IPS-18c (cell line): Measurements from ENCODE around the gene WDR6.
"Not testable (repeated sequence)": the region's sequence is repeated elsewhere in the genome, so short reads cannot be mapped to it uniquely, and the experiment has no call there.

Experiments
- H3K4me3 ChIP-seq: 2 replicates; pipeline ENCODE4 v1.7.0; 2013; ENCODE audit warnings: low read depth, mild to moderate bottlenecking, low read length, moderate library complexity; ENCODE audit not compliant: insufficient read depth
- H3K9me3 ChIP-seq: one replicate; pipeline ENCODE4 v1.6.1; 2013; ENCODE audit warnings: mild to moderate bottlenecking, low read length, moderate library complexity; ENCODE audit not compliant: control insufficient read depth, insufficient read depth

The WDR6 gene

DNA sequence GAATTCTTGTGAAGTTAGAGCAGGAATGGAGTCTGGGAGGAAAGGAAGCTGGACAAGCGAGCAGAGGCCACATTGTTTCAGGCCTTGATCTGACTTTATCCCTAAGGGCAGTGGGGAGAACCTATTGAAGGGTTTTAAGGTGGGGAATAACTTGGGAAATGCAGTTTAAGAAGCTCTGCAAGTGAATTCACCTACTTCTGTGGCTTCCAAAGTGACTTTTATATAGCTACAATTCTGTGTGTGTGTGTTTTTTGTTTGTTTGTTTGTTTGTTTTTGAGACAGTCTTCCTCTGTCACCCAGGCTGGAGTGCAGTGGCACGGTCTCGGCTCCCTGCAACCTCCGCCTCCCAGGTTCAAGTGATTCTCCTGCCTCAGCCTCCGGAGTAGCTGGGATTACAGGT is 1.4 kb downstream of the WDR6 start:
- H3K4me3 ChIP-seq, result peak overlapping the region; percentile 42
- not testable (repeated sequence) for H3K9me3 ChIP-seq

DNA sequence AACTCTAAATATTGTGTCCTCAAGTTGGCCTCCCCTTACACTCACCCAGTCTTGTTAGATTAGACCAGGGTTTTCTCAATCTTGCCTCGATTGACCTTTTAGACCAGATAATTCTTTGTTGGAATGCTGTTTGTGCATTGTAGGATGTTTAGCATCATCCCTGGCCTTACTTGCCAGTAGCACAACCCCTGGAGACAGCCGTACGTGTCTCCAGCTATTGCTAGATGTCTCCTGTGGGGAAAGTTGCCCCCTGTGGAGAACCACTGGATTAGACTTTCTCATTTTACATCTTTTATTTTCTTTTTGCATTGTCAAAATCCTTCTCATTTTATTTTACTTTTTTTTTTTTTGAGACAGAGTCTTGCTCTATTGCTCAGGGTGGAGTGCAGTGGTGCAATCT is 2.2 kb downstream of the WDR6 start:
- no peak overlapping the region for H3K4me3 ChIP-seq
- no peaks in the 10 kb centered on the region for H3K9me3 ChIP-seq

DNA sequence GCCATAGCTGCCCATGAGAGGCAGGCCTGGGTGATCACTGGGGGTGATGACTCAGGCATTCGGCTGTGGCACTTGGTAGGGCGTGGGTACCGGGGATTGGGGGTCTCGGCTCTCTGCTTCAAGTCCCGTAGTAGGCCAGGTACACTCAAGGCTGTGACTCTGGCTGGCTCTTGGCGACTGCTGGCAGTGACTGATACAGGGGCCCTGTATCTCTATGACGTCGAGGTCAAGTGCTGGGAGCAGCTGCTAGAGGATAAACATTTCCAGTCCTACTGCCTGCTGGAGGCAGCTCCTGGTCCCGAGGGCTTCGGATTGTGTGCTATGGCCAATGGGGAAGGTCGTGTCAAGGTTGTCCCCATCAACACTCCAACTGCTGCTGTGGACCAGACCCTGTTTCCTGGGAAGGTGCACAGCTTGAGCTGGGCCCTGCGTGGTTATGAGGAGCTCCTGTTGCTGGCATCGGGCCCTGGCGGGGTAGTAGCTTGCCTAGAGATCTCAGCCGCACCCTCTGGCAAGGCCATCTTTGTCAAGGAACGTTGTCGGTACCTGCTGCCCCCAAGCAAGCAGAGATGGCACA is 5.3 kb downstream of the WDR6 start:
- H3K9me3 ChIP-seq, result no peaks in the 10 kb centered on the region
- no peak overlapping the region for H3K4me3 ChIP-seq

DNA sequence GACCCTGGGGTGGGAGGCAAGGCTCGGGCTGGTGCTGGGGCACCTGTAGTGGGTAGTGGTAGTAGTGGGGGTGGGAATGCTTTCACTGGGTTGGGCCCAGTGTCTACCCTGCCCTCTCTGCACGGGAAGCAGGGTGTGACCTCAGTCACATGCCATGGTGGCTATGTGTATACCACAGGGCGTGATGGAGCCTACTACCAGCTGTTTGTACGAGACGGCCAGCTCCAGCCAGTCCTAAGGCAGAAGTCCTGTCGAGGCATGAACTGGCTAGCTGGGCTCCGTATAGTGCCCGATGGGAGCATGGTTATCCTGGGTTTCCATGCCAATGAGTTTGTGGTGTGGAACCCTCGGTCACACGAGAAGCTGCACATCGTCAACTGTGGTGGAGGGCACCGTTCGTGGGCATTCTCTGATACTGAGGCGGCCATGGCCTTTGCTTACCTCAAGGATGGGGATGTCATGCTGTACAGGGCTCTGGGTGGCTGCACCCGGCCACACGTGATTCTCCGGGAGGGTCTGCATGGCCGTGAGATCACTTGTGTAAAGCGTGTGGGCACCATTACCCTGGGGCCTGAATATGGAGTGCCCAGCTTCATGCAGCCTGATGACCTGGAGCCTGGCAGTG is 6.0 kb downstream of the WDR6 start:
- Histone ChIP-seq H3K4me3 (no peak overlapping the region), H3K9me3 (no peaks in the 10 kb centered on the region)

DNA sequence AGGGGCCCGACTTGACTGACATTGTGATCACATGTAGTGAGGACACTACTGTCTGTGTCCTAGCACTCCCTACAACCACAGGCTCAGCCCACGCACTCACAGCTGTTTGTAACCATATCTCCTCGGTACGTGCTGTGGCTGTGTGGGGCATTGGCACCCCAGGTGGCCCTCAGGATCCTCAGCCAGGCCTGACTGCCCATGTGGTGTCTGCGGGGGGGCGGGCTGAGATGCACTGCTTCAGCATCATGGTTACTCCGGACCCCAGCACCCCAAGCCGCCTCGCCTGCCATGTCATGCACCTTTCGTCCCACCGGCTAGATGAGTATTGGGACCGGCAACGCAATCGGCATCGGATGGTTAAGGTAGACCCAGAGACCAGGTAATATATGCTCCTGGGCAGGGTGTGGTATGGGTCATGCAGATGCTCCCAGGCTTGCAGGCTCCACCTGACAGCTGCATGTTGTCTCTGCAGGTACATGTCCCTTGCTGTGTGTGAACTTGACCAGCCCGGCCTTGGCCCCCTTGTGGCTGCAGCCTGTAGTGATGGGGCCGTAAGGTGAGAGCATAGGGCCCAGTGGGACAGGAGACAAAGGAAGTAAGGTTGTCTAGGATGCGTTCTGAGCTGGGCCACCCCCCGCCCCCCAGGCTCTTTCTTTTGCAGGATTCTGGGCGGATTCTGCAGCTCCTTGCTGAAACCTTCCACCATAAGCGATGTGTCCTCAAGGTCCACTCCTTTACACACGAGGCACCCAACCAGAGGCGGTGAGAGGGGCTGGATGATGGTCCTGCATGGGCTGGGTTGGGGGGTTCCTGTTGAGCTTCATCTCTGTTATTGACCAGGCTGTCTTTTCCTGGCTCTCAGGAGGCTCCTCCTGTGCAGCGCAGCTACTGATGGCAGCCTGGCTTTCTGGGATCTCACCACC is 6.8 kb downstream of the WDR6 start:
- Histone ChIP-seq H3K9me3 (no peaks in the 10 kb centered on the region), H3K4me3 (no peak overlapping the region)

DNA sequence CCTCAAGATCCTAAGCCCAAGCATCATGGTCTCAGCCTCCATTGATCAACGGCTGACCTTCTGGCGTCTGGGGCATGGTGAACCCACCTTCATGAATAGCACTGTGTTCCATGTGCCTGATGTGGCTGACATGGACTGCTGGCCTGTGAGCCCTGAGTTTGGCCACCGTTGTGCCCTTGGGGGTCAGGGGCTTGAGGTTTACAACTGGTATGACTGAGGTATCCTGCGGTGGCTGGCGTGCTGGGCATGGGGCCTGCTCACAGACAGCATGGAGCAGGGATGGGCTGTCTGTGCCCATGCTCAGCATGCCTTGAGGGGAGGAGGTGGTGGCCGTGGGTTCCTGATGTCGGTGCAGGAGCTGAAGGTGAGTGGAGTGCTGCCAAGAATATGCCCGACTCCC is 7.9 kb downstream of the WDR6 start:
- H3K4me3 ChIP-seq, result no peak overlapping the region
- H3K9me3 ChIP-seq, result no peaks in the 10 kb centered on the region

DNA sequence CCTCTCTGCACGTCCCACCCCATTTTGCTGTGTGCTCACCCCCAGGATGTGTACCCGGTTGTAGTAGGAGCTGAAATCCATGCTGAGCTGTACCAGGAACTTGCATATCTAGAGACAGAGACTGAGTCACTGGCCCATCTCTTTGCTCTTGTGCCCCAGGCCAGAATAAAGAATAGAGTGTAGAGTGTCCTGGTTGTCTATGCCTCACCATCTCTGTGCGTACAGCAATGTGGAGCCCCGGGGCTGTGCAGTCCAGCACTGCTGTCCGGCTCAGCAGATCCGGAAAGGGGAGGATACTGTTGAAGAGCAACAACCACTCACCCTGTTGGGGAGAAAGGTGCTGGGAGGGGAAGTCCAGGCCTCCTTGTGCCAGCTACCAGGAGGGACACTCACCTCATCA is 8.6 kb downstream of the WDR6 start:
- no peaks in the 10 kb centered on the region for H3K9me3 ChIP-seq
- no peak overlapping the region for H3K4me3 ChIP-seq

DNA sequence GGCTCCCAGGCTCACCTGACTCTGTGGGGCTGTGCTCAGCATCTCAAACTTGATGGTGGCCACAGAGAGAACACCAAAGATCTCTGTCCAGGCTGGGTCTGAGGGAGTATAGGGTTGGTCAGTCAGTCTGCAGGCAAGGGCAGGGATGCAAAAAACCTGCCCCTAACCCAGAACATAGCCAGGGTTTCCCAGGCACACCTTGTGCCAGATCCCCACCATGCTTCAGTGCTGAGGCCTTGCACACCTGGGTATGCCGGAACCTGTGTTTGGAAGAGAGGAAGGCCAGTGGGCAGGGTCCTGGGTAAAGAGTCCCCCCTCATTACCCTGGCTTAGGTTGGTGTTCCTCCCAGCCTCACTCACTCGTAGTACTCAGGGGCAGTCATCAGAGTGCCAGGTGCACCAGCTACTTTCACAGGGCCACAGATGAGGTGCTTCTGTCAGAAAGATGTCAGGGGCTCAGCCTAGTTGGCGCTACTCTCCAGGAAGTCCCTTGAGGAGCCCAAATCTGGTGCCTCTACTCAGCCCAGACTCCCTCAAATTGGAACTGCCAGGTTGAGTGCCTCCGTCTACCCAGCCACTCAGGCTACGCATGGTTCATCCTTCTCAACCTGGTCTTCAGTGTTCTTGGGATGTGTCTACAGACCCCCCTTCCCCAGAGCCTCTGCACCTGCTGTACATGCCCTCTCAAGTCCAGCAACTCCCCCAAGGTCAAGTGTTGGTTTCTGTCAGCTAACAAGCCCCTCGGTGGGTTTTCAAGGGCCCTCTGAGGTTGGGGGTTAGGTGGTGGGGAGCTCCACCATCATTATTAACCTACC is 9.4 kb downstream of the WDR6 start:
- Histone ChIP-seq H3K9me3 (no peaks in the 10 kb centered on the region), H3K4me3 (no peak overlapping the region)

DNA sequence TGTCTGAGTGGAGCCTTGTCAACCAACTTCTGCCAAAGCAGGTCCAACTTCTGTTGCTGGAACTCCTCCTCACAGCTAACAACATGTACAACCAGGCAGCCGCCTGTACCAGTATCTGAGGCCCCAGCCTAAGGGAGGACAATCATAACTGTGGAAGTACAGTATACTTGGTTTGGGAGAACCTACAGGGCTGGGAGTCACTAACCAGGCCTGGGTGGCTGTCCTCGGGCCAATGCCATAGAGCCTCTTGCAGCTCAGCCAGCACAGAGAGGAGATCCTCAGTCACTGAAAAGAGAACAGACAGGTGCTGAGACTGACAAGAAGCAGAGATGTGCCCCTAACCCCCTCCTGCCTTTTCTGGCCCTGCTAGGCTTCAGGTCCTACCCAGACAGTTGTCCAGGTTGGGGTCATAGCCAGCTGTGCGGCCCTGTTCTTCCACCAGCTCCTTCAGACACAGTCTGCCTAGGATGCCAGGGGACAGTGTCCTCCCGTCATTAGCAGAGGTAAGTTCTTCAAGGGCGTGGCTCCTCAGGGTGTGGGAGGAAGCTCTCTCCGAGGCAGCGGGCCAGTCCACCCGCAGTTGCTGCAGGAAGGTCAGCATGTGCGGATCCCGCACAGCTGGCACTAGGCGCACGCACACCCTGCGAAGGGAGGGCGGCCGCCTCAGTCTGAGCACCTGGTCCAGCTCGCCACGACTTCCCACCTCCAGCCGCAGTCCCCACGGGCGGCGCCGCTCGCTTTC is 10.2 kb downstream of the WDR6 start:
- Histone ChIP-seq H3K9me3 (no peaks in the 10 kb centered on the region), H3K4me3 (peak overlapping the region; percentile 91)

DNA sequence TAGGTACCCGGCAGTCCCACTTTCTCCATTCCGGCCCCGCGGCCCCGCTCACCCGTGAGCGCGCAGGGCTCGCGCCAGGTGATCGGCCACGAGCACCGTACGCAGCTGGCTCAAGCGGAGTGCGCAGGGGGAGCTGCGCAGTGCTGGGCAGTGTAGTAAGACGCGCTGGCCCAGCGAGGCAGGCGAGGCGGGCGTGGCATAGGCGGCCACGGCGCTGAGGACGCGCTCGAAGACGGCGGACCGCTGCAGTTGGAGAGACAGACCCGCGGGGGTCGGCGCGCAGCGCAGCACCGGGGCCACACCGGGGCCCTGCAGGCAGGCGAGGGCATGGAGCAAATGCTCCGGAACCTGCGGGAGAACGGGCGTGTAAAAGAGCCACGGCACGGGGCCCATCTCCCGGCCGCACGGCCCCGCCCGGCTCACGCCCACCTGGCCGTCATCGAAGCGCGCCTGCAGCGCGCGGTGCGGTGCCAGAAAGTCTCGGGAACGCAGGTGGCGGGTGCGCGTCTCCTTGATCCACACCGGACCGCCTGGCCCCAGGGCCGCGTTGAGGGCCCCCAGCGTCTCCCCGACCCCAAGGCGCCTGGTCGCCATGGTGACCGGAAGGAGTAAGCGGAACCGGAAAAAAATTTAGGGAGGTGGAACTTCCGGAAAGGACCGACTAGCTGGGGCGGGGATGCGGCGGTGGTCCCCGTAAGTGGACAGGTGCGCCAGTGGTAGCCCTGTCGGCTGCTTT is 10.9 kb downstream of the WDR6 start, which contains the start of gene DALRD3:
Gene DALRD3, minus strand, starts transcription at position 610 of the 736 bp plus-strand sequence. Its CDS starts 16 bp downstream, at position 594.
- peak within 1 kb of the TSS; percentile 91 for H3K4me3 ChIP-seq
- no peaks in the 10 kb centered on the region for H3K9me3 ChIP-seq

DNA sequence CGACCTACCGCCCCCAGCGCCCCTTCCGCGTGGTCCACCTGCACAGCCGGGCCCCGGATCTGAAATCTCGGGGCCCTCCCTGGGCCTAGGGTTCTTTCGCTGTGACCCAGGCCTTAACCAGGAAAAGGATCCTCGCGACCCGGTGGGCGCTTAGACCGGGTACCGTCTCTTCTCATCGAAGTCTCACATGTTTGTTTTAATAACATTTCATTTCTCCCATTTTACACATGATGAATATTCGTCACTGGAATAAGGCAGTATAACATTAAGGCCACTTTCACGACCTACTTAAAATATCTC is 11.5 kb downstream of the WDR6 start:
- Histone ChIP-seq H3K4me3 (peak overlapping the region; percentile 91), H3K9me3 (no peaks in the 10 kb centered on the region)

DNA sequence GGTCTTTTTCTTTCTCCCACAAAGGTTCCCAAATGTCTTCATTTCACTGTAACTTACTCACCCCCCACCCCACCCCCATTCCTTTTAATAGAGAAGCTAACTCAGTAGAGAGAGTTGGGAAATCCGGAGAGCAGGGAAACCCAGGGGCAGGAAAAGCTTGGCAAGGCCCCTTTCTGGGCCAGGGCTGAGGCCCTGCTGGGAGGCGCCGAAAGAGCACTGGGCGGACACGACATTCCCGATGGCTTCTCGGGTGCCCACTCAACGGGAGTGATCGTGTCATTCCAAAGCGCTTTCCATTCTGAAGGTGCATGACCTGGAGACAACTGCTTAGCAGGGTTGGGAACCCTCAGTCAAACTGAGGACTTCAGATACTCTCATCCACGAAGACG is 12.7 kb downstream of the WDR6 start:
- Histone ChIP-seq H3K9me3 (no peaks in the 10 kb centered on the region), H3K4me3 (peak overlapping the region; percentile 99)

DNA sequence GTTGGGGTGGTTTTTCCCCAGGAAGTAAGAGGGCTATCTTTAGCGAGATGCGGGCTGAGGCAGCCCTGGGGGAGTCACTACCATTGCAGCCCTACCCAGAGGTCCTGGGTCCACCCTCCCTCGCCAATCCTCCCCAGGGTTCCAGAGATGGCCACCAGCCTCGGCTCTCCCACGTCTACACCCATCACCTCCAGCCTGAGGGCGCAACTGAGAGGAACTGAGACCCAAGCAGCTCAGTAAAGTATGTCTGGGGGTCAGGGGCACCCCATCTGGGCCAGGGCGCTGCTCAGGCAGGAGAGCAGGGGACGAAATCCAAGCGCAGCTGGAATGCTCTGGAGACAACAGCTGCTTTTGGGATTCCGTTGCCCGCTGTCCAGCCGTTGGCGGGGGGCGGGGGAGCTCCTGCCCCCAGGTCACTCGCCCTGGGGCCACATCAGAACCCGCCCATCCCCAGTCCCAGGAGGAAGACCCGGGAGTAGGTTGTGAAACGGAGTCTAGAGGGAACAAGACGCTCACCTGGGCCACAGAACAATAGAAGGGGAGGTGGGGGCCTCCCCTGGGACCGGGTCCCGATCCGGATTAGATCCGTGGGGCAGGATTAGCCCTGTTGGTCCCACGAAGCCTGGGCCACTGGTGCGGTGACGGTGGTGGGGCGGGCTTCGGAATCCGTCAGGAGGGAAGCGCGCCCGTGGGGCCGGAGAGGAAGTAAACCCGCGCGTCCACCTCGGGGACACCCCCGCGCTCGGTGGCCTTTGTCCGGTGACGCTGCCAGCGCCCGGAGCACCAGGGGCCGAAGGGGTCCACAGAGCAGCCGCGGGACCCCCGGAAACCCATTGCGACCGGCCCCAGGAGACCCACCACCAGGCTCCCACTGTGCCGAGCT is 13.4 kb downstream of the WDR6 start:
- Histone ChIP-seq H3K9me3 (no peaks in the 10 kb centered on the region), H3K4me3 (peak overlapping the region; percentile 99)

DNA sequence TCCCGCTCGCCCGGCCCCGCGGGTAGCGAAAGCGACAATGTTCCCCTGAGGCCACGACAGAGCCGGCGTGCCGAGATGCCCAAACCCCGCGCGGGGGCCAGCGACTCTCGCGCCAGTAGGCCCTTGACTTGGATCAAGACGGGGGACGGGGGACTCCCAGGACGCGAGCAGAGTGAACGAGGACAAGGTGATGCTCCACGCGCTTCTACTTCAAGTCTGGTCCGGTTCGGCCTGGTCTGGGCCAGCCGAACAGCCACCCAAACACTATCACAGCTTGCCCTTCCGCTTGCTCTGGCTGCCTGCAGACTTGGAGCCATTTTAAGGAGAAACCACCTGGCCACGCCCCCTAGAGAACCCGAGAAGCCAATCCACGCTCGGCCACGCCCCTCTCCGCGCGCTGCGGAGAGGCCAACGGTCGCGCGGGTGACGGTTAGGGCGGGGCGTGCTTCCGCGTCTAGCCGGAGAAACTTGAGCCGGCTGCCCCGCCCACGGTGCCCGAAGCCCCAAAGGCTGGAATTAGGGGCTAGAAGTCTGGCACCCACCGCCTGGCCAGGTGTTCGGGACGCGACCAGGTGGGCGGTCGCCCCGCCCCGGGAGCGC is 14.1 kb downstream of the WDR6 start:
- Histone ChIP-seq H3K4me3 (peak overlapping the region; percentile 99), H3K9me3 (no peaks in the 10 kb centered on the region)
